Skin epidermis (tissue), 12 donors: Measurements from ENCODE around the gene GALNTL6.

ENCODE experiments used
- H3K27ac ChIP-seq, 21 experiments: fragments of 200-600 bp; sonication (generic) in 11 of 21; one replicate each; pipeline ENCODE4 v1.5.0; 2020; ENCODE audit warnings: mild to moderate bottlenecking in 3 of 21, inconsistent platforms in 2 of 21, moderate library complexity in 2 of 21
- H3K4me3 ChIP-seq, 7 experiments: fragments of 200-600 bp; sonication (generic) in 2 of 7; one replicate each; pipeline ENCODE4 v1.5.0; 2020; ENCODE audit warnings: inconsistent platforms in 2 of 7, mild to moderate bottlenecking in 2 of 7, moderate library complexity in 1 of 7

GALNTL6 gene

DNA sequence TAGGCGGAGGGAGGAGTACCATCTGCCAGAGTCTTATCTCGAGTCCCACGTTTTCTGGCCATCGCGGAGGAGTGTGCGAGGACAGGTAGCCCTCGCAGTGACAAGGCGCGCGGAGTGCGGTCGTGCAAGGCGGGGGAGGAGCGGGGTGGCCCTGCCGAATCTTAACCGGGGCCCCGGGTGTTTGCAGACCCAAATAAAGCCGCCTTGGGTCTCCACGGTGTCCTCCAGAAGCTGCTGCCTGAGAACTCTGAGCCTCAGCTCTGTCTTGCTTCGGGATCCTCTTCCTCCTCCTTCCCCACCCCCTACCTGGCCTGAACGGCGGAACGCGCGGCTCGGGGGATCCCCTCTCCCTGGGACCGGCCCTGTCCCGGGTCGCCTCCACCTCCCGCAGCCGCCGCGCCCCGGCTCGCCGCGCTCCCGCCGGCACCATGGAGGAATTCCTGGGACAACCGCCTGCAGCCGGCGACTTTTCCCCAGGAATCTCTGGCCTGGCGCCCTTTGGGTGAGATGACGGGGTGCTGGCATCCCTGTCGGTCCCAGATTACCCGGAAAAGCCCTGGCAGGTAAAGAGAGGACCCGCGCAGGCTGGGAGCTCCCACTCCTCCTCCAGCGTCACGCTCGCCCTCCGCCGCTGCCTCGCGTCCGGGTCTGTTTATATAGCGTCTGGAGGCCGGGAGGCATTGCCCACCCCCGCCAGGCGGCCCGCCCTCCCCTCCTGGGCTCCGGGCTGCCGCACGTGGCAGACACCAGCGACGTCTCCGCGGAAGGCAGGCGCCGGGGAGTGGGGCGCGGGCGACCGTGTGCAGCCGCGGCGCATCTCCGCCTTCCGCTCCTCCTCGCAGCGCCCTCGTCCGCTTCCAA lies at the start of gene GALNTL6:
GALNTL6 (plus strand) TSS at position 740 of the 861 bp plus-strand sequence.
- peak within 1 kb of the TSS in 1 of 21 experiments; percentile 37 for H3K27ac ChIP-seq

DNA sequence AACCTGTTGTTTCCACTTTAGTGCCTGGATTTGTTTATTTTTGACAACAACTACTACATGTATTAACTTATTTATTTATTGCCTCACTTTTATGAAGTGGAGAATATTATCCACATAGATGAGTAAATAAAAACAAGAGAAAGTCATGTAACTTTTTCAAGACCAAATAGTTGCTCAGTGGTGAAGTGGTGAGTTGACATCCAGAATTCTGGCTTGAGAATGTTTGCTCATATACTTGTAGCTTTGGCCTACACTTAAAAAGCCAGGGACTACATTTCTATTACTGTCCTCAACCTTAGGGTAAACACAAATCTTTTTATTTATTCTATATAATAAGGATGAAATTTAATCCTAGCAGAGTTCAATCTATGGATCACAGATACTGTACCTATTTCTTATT lies 47.7 kb upstream of the GALNTL6 start:
- Histone ChIP-seq H3K27ac (no peak overlapping the region), H3K4me3 (no peak overlapping the region)

More for the DNA sequence above, at the start of gene GALNTL6:
- H3K4me3 ChIP-seq = peak within 1 kb of the TSS; percentile 1 to 31 (median 20)

- H3K27ac ChIP-seq = no peak overlapping the region
Observed at GRCh38 chr4:171774642-171775190, 38.5 kb upstream of the GALNTL6 start.

DNA sequence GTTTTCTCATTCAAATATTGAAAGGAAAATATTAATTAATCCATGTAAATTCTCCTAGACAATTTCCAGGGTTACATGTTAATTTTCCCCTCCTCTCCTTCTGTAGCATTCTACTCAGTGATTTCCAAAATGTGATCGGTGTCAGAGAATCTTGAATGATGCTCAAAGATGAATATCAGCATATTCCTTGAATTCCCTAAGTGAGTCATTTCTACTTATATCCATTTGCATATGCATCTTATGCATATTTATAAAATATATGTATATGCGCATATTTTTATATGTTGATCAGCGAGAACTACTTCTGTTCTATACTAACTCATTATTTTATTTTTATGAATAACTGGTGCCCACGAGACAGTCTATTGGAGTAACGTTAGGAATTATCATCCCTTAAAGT lies 33.9 kb upstream of the GALNTL6 start:
- no peak overlapping the region for H3K4me3 ChIP-seq
- no peak overlapping the region for H3K27ac ChIP-seq

More at GRCh38 chr4:171774642-171775190, 38.5 kb upstream of the GALNTL6 start:
- no peak overlapping the region for H3K4me3 ChIP-seq

- no peak overlapping the region for H3K4me3 ChIP-seq
- no peak overlapping the region for H3K27ac ChIP-seq
Observed at GRCh38 chr4:171785388-171785787, 27.8 kb upstream of the GALNTL6 start.

- Histone ChIP-seq H3K27ac (no peak overlapping the region), H3K4me3 (no peak overlapping the region)
Observed at GRCh38 chr4:171793723-171794122, 19.5 kb upstream of the GALNTL6 start.

GRCh38 chr4:171794528-171794927 lies 18.7 kb upstream of the GALNTL6 start:
- Histone ChIP-seq H3K27ac (no peak overlapping the region), H3K4me3 (no peak overlapping the region)

- H3K4me3 ChIP-seq = no peak overlapping the region
- H3K27ac ChIP-seq = no peak overlapping the region
Observed at GRCh38 chr4:171809854-171810253, 3.4 kb upstream of the GALNTL6 start.

- H3K27ac ChIP-seq = no peak overlapping the region
Observed at GRCh38 chr4:171812333-171812664, 905 bp upstream of the GALNTL6 start.

GRCh38 chr4:171813526-171814250 lies 484 bp downstream of the GALNTL6 start:
- Histone ChIP-seq H3K4me3 (peak overlapping the region in 6 of 7 experiments; percentile 1 to 31 (median 22)), H3K27ac (no peak overlapping the region)

More at GRCh38 chr4:171812333-171812664, 905 bp upstream of the GALNTL6 start:
- peak overlapping the region in 3 of 7 experiments; percentile 10 to 31 (median 25) for H3K4me3 ChIP-seq

GRCh38 chr4:171814545-171814944 lies 1.3 kb downstream of the GALNTL6 start:
- no peak overlapping the region for H3K27ac ChIP-seq
- no peak overlapping the region for H3K4me3 ChIP-seq

DNA sequence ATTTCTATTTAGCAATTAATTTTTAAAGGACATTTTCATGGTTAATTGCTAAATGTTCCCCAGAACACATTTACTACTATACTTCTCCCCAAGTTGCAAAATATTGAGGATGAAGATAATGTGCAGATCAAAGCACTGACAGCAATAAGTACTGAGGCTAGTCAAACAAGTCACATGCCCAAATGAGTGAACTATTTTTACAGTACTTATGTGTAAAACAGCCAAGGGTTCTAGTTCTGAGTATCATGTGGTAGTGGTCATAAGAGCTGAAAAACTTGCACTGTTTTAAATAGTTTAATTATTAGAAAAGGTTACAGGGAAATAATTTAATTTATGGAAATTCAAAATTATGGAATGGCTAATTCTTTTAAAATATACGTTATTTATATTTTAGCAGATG lies 3.8 kb downstream of the GALNTL6 start:
- H3K4me3 ChIP-seq = no peak overlapping the region

GRCh38 chr4:171834640-171835039 lies 21.4 kb downstream of the GALNTL6 start:
- Histone ChIP-seq H3K4me3 (no peak overlapping the region), H3K27ac (no peak overlapping the region)

More for the DNA sequence above, 3.8 kb downstream of the GALNTL6 start:
- no peak overlapping the region for H3K27ac ChIP-seq

DNA sequence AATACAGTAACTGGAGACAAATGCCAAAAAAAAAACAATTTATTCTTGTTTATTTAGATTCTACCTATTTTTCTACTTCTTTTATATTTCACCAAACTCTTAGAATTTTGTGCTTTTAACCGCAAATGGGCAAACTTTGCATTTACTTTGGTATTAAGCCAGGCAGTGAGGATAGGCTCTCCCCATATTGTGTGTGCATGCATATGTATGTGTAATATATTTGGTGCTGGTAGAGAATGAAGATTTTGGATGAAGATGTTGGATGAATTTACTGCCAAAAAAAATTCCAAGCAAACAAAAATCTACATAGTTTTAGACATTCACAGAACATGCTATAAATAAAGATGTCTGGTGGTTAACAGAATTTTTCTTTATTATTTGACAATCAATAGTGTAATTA lies 30.3 kb downstream of the GALNTL6 start:
- Histone ChIP-seq H3K27ac (no peak overlapping the region), H3K4me3 (no peak overlapping the region)

DNA sequence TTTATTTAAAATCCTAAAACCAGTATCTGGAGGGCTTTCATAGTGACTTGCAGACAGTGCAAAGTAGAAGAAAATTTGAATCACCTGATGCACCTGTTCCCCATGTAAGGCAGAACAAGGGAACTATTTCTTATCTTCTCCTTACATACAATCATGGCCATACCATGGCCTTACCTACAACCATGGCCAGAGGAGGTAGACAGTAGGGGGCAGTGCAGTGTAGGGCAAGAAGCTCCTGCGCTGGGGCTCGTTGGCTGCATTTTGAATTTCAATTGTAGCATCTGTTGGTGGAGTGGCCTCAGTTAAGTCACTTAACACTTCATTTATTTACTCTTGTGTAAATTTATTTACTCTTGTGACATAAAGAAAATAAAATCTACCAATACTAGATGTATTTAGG lies 33.0 kb downstream of the GALNTL6 start:
- no peak overlapping the region for H3K27ac ChIP-seq

GRCh38 chr4:171846893-171847292 lies 33.7 kb downstream of the GALNTL6 start:
- Histone ChIP-seq H3K4me3 (no peak overlapping the region), H3K27ac (no peak overlapping the region)

More for the DNA sequence above, 33.0 kb downstream of the GALNTL6 start:
- no peak overlapping the region for H3K4me3 ChIP-seq

GRCh38 chr4:171847751-171848150 lies 34.5 kb downstream of the GALNTL6 start:
- no peak overlapping the region for H3K27ac ChIP-seq
- H3K4me3 ChIP-seq = no peak overlapping the region

- Histone ChIP-seq H3K27ac (no peak overlapping the region), H3K4me3 (no peak overlapping the region)
Observed at GRCh38 chr4:171849686-171850222, 36.5 kb downstream of the GALNTL6 start.

GRCh38 chr4:171851295-171851694 lies 38.1 kb downstream of the GALNTL6 start:
- Histone ChIP-seq H3K27ac (no peak overlapping the region), H3K4me3 (no peak overlapping the region)

GRCh38 chr4:171857302-171858012 lies 44.3 kb downstream of the GALNTL6 start:
- no peak overlapping the region for H3K4me3 ChIP-seq
- no peak overlapping the region for H3K27ac ChIP-seq
